Measurements from ENCODE around the gene UGT8. TPM values are rescaled to one million over a fixed set of nuclear protein-coding genes. Genes with fewer than 3 reads are reported as not detected.

UGT8 gene
- total RNA-seq, 2 experiments from 2014 or later = 0.11 TPM; not detected in 1

DNA sequence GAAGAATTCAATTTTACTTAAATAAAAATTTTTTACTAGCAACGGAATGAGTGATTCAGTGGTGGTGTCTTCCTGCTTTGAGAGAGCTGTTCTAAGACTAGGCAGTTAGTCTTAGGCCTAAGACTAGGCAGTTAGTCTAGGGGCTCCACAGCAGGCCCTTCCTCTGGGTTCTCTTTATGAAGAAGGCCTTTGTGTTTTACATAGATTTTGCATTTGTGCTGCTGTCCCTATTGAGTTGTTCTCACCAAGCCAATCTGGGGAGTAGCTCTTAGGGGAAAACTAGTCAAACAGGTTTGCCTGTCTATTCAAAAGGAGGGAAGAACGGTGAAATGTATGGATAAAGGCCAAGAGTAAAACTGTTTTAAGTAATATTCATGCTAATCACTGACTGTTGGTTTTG lies 7.6 kb downstream of the UGT8 start:
- no peaks in the 10 kb centered on the region for H3K4me1 ChIP-seq (ENCODE audit: insufficient read depth, low read length)
- Mint-ChIP-seq H3K4me3 (no peak overlapping the region), H3K36me3 (ENCODE audit: low read depth) (no peaks in the 10 kb centered on the region), H3K9me3 (no peaks in the 10 kb centered on the region), H3K4me1 (ENCODE audit: low read depth) (no peaks in the 10 kb centered on the region), H3K27me3 (no peaks in the 10 kb centered on the region), H3K27ac (no peak overlapping the region)
- TF ChIP-seq, protein P1, sequence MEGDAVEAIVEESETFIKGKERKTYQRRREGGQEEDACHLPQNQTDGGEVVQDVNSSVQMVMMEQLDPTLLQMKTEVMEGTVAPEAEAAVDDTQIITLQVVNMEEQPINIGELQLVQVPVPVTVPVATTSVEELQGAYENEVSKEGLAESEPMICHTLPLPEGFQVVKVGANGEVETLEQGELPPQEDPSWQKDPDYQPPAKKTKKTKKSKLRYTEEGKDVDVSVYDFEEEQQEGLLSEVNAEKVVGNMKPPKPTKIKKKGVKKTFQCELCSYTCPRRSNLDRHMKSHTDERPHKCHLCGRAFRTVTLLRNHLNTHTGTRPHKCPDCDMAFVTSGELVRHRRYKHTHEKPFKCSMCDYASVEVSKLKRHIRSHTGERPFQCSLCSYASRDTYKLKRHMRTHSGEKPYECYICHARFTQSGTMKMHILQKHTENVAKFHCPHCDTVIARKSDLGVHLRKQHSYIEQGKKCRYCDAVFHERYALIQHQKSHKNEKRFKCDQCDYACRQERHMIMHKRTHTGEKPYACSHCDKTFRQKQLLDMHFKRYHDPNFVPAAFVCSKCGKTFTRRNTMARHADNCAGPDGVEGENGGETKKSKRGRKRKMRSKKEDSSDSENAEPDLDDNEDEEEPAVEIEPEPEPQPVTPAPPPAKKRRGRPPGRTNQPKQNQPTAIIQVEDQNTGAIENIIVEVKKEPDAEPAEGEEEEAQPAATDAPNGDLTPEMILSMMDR (IDR thresholded peaks at IDR 0.05) = no peak
- intact Hi-C loops (cut with DNase I, micrococcal nuclease) = no loop called here
- H3K4me3 ChIP-seq (ENCODE audit: low read length) = no peak overlapping the region
- H3K27ac ChIP-seq (ENCODE audit: low read depth in 1 of 2, low read length in 2 of 2) = no peak overlapping the region
- POLR2A ChIA-PET = no interaction called here
- H3K9me3 ChIP-seq (ENCODE audit: control insufficient read depth in 1 of 2, insufficient read depth in 1 of 2, low read length in 2 of 2) = no peaks in the 10 kb centered on the region
- CTCF ChIA-PET = no interaction called here
- ATAC-seq (ENCODE audit: poor library complexity) (no peak), DNase-seq (no peak)
- H3K36me3 ChIP-seq (ENCODE audit: insufficient read depth, low read length) = no peaks in the 10 kb centered on the region
- peaks cover 3% of the 10 kb centered on the region in 2 experiments for H3K27me3 ChIP-seq (ENCODE audit: control insufficient read depth in 1 of 2, insufficient read depth in 2 of 2, low read length in 2 of 2)

DNA sequence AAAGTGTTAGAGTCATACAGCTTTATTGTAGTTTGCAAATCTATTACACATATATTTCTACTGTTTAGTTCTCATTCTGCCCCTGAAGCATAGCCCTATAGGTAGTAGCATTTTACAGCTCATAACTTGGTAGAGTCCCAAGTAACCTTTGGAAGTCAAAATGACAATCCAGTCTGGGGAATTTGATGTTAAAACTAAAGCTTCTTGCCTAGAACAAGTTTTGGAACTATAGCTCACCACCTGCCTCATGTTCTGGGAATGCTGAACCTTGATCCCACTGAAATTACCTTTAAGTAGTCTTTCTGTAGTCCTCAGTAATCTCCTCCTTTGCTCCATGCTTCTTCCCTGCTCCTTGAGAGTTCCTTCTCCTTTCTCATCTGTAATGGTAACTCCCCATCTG lies 8.4 kb downstream of the UGT8 start:
- TF ChIP-seq, protein P1 (IDR thresholded peaks at IDR 0.05) = no peak
- Mint-ChIP-seq H3K36me3 (ENCODE audit: low read depth) (no peaks in the 10 kb centered on the region), H3K4me3 (no peak overlapping the region), H3K27me3 (no peaks in the 10 kb centered on the region), H3K4me1 (ENCODE audit: low read depth) (no peaks in the 10 kb centered on the region), H3K9me3 (no peaks in the 10 kb centered on the region), H3K27ac (no peak overlapping the region)
- H3K27ac ChIP-seq (ENCODE audit: low read depth in 1 of 2, low read length in 2 of 2) = no peak overlapping the region
- H3K4me3 ChIP-seq (ENCODE audit: low read length) = no peak overlapping the region
- ATAC-seq (ENCODE audit: poor library complexity) (no peak), DNase-seq (no peak)
- no peaks in the 10 kb centered on the region for H3K36me3 ChIP-seq (ENCODE audit: insufficient read depth, low read length)
- intact Hi-C loops (cut with DNase I, micrococcal nuclease) = no loop called here
- CTCF ChIA-PET = no interaction called here
- no peaks in the 10 kb centered on the region for H3K4me1 ChIP-seq (ENCODE audit: insufficient read depth, low read length)
- POLR2A ChIA-PET = no interaction called here
- peaks cover 3% of the 10 kb centered on the region in 2 experiments for H3K27me3 ChIP-seq (ENCODE audit: control insufficient read depth in 1 of 2, insufficient read depth in 2 of 2, low read length in 2 of 2)
- H3K9me3 ChIP-seq (ENCODE audit: control insufficient read depth in 1 of 2, insufficient read depth in 1 of 2, low read length in 2 of 2) = no peaks in the 10 kb centered on the region

DNA sequence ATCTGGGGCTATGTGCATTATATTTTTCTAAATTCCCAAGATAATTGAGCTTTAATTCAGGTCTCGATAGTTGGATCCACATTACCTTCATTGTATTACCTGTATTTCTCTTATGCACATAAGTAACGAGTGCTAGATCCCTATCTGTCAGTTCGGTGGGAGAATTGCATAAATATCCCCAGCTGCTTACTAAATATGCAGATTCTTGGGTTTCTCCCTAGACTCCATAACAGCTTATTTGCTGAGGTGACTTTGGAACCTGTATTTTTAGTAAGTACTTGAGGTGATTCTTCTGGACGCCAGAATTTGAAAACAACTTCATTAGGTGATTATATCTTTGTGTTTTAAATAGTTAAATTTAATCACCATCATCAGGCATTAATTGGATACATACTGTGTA lies 15.0 kb downstream of the UGT8 start:
- CTCF ChIA-PET = no interaction called here
- no peak overlapping the region for H3K4me3 Mint-ChIP-seq
- DNase-seq = no peak

More for the DNA sequence above, 15.0 kb downstream of the UGT8 start:
- Mint-ChIP-seq H3K9me3 (no peaks in the 10 kb centered on the region), H3K27ac (no peak overlapping the region), H3K36me3 (ENCODE audit: low read depth) (no peaks in the 10 kb centered on the region), H3K27me3 (peaks cover 8% of the 10 kb centered on the region), H3K4me1 (ENCODE audit: low read depth) (no peaks in the 10 kb centered on the region)
- intact Hi-C loops (cut with DNase I, micrococcal nuclease) = no loop called here
- H3K27ac ChIP-seq (ENCODE audit: low read depth in 1 of 2, low read length in 2 of 2) = no peak overlapping the region
- no peak overlapping the region for H3K4me3 ChIP-seq (ENCODE audit: low read length)
- ATAC-seq (ENCODE audit: poor library complexity) = no peak
- no peaks in the 10 kb centered on the region for H3K9me3 ChIP-seq (ENCODE audit: control insufficient read depth in 1 of 2, insufficient read depth in 1 of 2, low read length in 2 of 2)
- TF ChIP-seq, protein P1 (IDR thresholded peaks at IDR 0.05) = no peak
- POLR2A ChIA-PET = no interaction called here
- no peaks in the 10 kb centered on the region for H3K4me1 ChIP-seq (ENCODE audit: insufficient read depth, low read length)
- H3K27me3 ChIP-seq (ENCODE audit: control insufficient read depth in 1 of 2, insufficient read depth in 2 of 2, low read length in 2 of 2) = no peaks in the 10 kb centered on the region
- H3K36me3 ChIP-seq (ENCODE audit: insufficient read depth, low read length) = no peaks in the 10 kb centered on the region
